C4-2B (cell line): ENCODE data around the gene STK32C.

Experiments used
- H3K27ac ChIP-seq: fragments of 450-650 bp; 2 replicates; pipeline ENCODE4 v1.5.1; 2017
- CTCF ChIP-seq: fragments of 450-650 bp; conservative IDR thresholded peaks from 2 replicates; pipeline ENCODE4 v1.5.1; 2017; ENCODE audit warnings: mild to moderate bottlenecking
- ZFX ChIP-seq: fragments of 450-650 bp; IDR thresholded peaks from 2 replicates; pipeline ENCODE4 v1.6.1; 2017

The STK32C gene

GRCh38 chr10:132193907-132194552, 113.7 kb downstream of the STK32C start:
- H3K27ac ChIP-seq: no peak overlapping the region
- TF ChIP-seq ZFX: no peak
- TF ChIP-seq CTCF: no peak

- no peak overlapping the region for H3K27ac ChIP-seq
- no peak for TF ChIP-seq ZFX
Observed at GRCh38 chr10:132192991-132193665, 114.6 kb downstream of the STK32C start.

GRCh38 chr10:132192076-132192975, 115.4 kb downstream of the STK32C start:
- H3K27ac ChIP-seq: no peak overlapping the region
- TF ChIP-seq ZFX: no peak
- TF ChIP-seq CTCF: no peak

- no peak for TF ChIP-seq ZFX
- no peak for TF ChIP-seq CTCF
- H3K27ac ChIP-seq: no peak overlapping the region
Observed at GRCh38 chr10:132189810-132190422, 117.8 kb downstream of the STK32C start.

- TF ChIP-seq ZFX: no peak
- TF ChIP-seq CTCF: no peak
- no peak overlapping the region for H3K27ac ChIP-seq
Observed at GRCh38 chr10:132189016-132189415, 118.7 kb downstream of the STK32C start.

- TF ChIP-seq CTCF (no peak), ZFX (no peak)
- H3K27ac ChIP-seq: no peak overlapping the region
Observed at GRCh38 chr10:132188331-132188730, 119.4 kb downstream of the STK32C start.

- H3K27ac ChIP-seq: no peak overlapping the region
- TF ChIP-seq ZFX (no peak), CTCF (no peak)
Observed at GRCh38 chr10:132187430-132188138, 120.2 kb downstream of the STK32C start.
